ENCODE results near the gene IKZF3. TPM values are rescaled to one million over a fixed set of nuclear protein-coding genes. Genes with fewer than 3 reads are reported as not detected.
"Not testable (repeated sequence)": the region's sequence is repeated elsewhere in the genome, so short reads cannot be mapped to it uniquely, and the experiment has no call there.

IKZF3 gene
- total RNA-seq, 1 donor from 2014 or later: not detected

- H3K9me3 Mint-ChIP-seq (ENCODE audit: low read depth): no peaks in the 10 kb centered on the region
- H3K4me3 Mint-ChIP-seq (ENCODE audit: low read depth): no peak overlapping the region
Measured at GRCh38 chr17:39751016-39751543, 113.0 kb downstream of the IKZF3 start.

GRCh38 chr17:39750131-39751015 is 113.7 kb downstream of the IKZF3 start:
- Mint-ChIP-seq H3K27ac (no peak overlapping the region), H3K36me3 (ENCODE audit: insufficient read depth) (peaks cover 7% of the 10 kb centered on the region), H3K27me3 (peaks cover 17% of the 10 kb centered on the region), H3K4me1 (ENCODE audit: low read depth) (peaks cover under 1% of the 10 kb centered on the region), H3K9me3 (ENCODE audit: low read depth) (no peaks in the 10 kb centered on the region), H3K4me3 (ENCODE audit: low read depth) (no peak overlapping the region)
- TF ChIP-seq CTCF (IDR thresholded peaks at IDR 0.05; ENCODE audit: unreplicated experiment): no peak
- DNase-seq (ENCODE audit: low spot score, unreplicated experiment): no peak

More at GRCh38 chr17:39751016-39751543, 113.0 kb downstream of the IKZF3 start:
- no peak for DNase-seq (ENCODE audit: low spot score, unreplicated experiment)
- Mint-ChIP-seq H3K4me1 (ENCODE audit: low read depth) (peaks cover 2% of the 10 kb centered on the region), H3K36me3 (ENCODE audit: insufficient read depth) (peaks cover 5% of the 10 kb centered on the region), H3K27ac (no peak overlapping the region), H3K27me3 (peaks cover 24% of the 10 kb centered on the region)
- no peak for TF ChIP-seq CTCF (IDR thresholded peaks at IDR 0.05; ENCODE audit: unreplicated experiment)

GRCh38 chr17:39748444-39749034 is 115.6 kb downstream of the IKZF3 start:
- not testable (repeated sequence) for H3K27ac Mint-ChIP-seq; H3K4me3 Mint-ChIP-seq (ENCODE audit: low read depth); H3K9me3 Mint-ChIP-seq (ENCODE audit: low read depth); H3K36me3 Mint-ChIP-seq (ENCODE audit: insufficient read depth); H3K4me1 Mint-ChIP-seq (ENCODE audit: low read depth); DNase-seq (ENCODE audit: low spot score, unreplicated experiment)
- H3K27me3 Mint-ChIP-seq: peaks cover 13% of the 10 kb centered on the region

- TF ChIP-seq CTCF (IDR thresholded peaks at IDR 0.05; ENCODE audit: unreplicated experiment): no peak
- H3K4me3 Mint-ChIP-seq (ENCODE audit: low read depth): no peak overlapping the region
- peaks cover 9% of the 10 kb centered on the region for H3K36me3 Mint-ChIP-seq (ENCODE audit: insufficient read depth)
- H3K27me3 Mint-ChIP-seq: peaks cover 5% of the 10 kb centered on the region
- H3K4me1 Mint-ChIP-seq (ENCODE audit: low read depth): no peaks in the 10 kb centered on the region
- no peaks in the 10 kb centered on the region for H3K9me3 Mint-ChIP-seq (ENCODE audit: low read depth)
- no peak for DNase-seq (ENCODE audit: low spot score, unreplicated experiment)
- H3K27ac Mint-ChIP-seq: no peak overlapping the region
Measured at GRCh38 chr17:39747745-39748144, 116.4 kb downstream of the IKZF3 start.

- Mint-ChIP-seq H3K27me3 (no peaks in the 10 kb centered on the region), H3K4me1 (ENCODE audit: low read depth) (no peaks in the 10 kb centered on the region), H3K4me3 (ENCODE audit: low read depth) (no peak overlapping the region), H3K27ac (no peak overlapping the region), H3K9me3 (ENCODE audit: low read depth) (no peaks in the 10 kb centered on the region), H3K36me3 (ENCODE audit: insufficient read depth) (peaks cover 9% of the 10 kb centered on the region)
- no peak for DNase-seq (ENCODE audit: low spot score, unreplicated experiment)
- TF ChIP-seq CTCF (IDR thresholded peaks at IDR 0.05; ENCODE audit: unreplicated experiment): no peak
Measured at GRCh38 chr17:39746145-39746461, 118.0 kb downstream of the IKZF3 start.

All from progenitor cell of endocrine pancreas (in vitro differentiated cells).